K562 treated with DMSO at 1 percent for 4 hours (cell line): ENCODE results near the gene SENP8. TPM values are rescaled to one million over a fixed set of nuclear protein-coding genes. Genes with fewer than 3 reads are reported as not detected.

ENCODE experiments used
- total RNA-seq: library from RNA; unstranded; fragments of 300-600 nt; gene quantifications from 2 replicates; pipeline ENCODE4 v1.2.3, GENCODE V29; 2022; ENCODE audit not compliant: insufficient read depth

SENP8 gene
- 0.99 and 1.4 TPM in 2 replicates for total RNA-seq

GRCh38 chr15:72118017-72118978 lies at the start of gene SENP8, which contains the start of gene MYO9A:
TSS of gene SENP8 (plus strand) at chr15:72118403. CDS start at chr15:72139624, 21,221 bp downstream.
TSS of gene MYO9A (minus strand) at chr15:72118150. CDS start at chr15:72046563, 71,587 bp downstream.

Other genes starting within 250 kb of the SENP8 start
- gene MYO9A, start 253 bp upstream of the SENP8 start, total RNA-seq = 2.1 and 7.7 TPM in 2 replicates
- not detected in 2 replicates for gene GRAMD2A, start 79.4 kb downstream of the SENP8 start, total RNA-seq
- gene PKM, start 112.8 kb downstream of the SENP8 start, total RNA-seq = 1,032 and 1,328 TPM in 2 replicates
- gene PARP6, start 154.2 kb downstream of the SENP8 start, total RNA-seq = 28.6 and 43.4 TPM in 2 replicates
- 0.94 TPM in 1 of 2 replicates, not detected in the other for gene CELF6, start 201.8 kb downstream of the SENP8 start, total RNA-seq